ENCODE measurements around the gene PISD.
A peak's percentile ranks its signal among the peaks of the same experiment; 100 is the strongest.

Gene PISD

DNA sequence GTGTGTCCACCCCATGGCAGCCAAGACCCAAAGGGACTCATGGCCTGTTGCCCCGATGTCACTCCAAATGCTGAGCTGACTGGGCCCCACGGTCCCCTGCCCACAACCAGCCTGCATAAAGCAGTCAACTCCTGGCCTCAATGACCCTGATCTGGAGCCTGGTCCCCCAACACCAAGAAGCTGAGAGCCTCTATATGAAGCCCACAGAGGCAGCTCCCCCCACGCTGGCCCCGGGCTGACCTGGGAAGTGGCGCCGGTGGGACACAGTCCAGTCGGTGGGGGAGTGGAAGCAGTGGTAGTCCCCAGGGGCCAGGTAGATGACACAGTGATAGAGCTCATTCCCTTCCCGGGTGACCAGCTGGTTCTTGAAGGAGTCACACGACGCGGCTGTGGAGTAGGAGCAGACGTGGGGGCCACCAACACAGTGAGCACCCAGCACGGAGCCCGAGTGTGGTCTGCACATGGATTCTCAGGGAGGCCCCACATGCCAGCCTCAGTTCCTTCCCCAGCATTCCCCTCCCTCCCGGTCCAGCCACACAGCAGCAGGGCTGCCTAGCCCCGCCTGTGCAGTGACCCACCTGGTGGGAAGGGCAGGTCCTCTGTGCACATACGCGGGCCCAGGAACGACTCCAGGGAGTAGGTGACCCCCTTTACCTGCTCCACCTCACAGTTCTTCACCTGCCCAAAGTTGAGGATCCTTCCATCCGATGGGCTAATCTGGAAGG, 41.1 kb downstream of the PISD start:
- no peaks in the 10 kb centered on the region for H3K27me3 ChIP-seq
- TF ChIP-seq, protein P1, sequence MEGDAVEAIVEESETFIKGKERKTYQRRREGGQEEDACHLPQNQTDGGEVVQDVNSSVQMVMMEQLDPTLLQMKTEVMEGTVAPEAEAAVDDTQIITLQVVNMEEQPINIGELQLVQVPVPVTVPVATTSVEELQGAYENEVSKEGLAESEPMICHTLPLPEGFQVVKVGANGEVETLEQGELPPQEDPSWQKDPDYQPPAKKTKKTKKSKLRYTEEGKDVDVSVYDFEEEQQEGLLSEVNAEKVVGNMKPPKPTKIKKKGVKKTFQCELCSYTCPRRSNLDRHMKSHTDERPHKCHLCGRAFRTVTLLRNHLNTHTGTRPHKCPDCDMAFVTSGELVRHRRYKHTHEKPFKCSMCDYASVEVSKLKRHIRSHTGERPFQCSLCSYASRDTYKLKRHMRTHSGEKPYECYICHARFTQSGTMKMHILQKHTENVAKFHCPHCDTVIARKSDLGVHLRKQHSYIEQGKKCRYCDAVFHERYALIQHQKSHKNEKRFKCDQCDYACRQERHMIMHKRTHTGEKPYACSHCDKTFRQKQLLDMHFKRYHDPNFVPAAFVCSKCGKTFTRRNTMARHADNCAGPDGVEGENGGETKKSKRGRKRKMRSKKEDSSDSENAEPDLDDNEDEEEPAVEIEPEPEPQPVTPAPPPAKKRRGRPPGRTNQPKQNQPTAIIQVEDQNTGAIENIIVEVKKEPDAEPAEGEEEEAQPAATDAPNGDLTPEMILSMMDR (IDR thresholded peaks at IDR 0.05) = no peak
- peaks cover 11 to 13% of the 10 kb centered on the region in 2 experiments for H3K4me1 ChIP-seq (ENCODE audit: control insufficient read depth in 1 of 2, insufficient read depth in 1 of 2, low read depth in 1 of 2, low read length in 1 of 2)
- no peak overlapping the region for H3K4me3 ChIP-seq (ENCODE audit: low read depth in 1 of 2, low read length in 1 of 2)
- no peak overlapping the region for H3K27ac ChIP-seq
- no peaks in the 10 kb centered on the region for H3K9me3 ChIP-seq
- peaks cover 100% of the 10 kb centered on the region for H3K36me3 ChIP-seq

DNA sequence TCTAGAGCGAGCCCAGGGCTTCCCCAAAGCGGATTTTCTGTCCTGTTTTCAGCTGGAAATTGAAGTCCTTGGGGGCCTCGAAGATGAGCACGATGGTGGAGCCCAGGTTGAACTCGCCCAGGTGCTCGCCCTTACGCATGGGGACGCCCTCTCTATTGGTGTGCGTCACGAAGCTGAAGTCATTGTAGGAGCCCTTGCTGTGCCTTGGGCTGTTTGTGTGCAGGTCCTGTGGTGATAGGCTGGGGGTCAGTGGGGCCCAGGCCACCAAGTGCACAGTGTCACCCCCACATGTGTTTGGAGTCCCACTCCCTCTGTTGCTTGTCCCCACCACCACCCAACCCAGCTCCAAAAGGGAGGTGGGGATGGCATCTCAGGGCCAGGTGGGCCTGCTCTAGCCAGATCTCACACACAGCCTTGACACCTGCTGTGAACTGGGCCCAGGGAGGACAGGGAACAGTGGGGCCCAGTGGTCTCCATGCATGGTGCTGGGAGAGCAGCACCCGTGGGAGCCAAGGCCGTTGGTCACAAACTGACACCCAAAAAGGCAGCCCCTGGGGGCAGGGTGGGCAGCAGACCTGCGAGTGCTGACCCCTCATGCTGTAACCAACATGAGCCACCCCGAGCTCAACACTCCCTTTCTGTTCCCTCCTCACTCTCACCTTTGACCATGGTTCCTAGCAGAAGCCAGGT, 42.3 kb downstream of the PISD start:
- H3K27ac ChIP-seq = peak overlapping the region; percentile 18
- TF ChIP-seq, protein P1 (IDR thresholded peaks at IDR 0.05) = no peak
- no peaks in the 10 kb centered on the region for H3K27me3 ChIP-seq
- H3K4me1 ChIP-seq (ENCODE audit: control insufficient read depth in 1 of 2, insufficient read depth in 1 of 2, low read depth in 1 of 2, low read length in 1 of 2) = peaks cover 19 to 23% of the 10 kb centered on the region in 2 experiments
- H3K9me3 ChIP-seq = no peaks in the 10 kb centered on the region
- no peak overlapping the region for H3K4me3 ChIP-seq (ENCODE audit: low read depth in 1 of 2, low read length in 1 of 2)
- H3K36me3 ChIP-seq = peaks cover 95% of the 10 kb centered on the region

DNA sequence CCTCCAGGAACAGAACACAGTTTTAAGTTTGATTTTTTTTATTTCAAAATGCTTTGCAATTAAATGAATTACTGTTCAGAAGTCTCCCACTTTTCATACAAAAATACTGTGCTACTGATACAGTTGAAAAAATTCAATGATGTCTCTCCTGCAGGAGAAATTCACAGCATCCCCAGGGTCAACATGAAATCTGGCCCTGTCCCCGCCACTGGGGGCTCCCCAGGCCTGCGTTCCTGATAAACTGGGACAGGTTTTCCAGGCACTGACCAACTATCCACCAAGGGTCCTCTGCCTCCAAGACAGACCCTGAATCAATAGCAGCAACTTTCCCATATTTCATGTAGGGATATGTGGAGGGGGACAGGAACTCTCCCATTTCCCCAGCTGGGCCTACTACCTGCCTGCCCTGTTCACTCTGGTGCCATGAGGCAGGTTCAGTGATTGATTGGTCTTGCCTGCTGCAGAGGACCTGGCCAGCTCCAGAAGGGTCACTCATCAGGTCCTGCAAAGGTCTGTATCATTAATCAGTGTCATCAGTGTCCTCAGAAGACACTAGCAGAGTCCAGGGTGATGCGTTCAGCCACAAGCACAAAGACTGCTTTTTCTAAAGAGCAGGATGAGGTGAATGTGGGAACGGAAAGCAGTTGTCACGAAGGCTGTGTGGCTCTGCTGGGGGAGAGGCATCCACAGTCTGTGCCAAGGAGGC, 43.4 kb downstream of the PISD start:
- peak overlapping the region; percentile 18 for H3K27ac ChIP-seq
- no peaks in the 10 kb centered on the region for H3K27me3 ChIP-seq
- no peaks in the 10 kb centered on the region for H3K9me3 ChIP-seq
- TF ChIP-seq, protein P1 (IDR thresholded peaks at IDR 0.05) = no peak
- H3K4me1 ChIP-seq (ENCODE audit: control insufficient read depth in 1 of 2, insufficient read depth in 1 of 2, low read depth in 1 of 2, low read length in 1 of 2) = peaks cover 19 to 23% of the 10 kb centered on the region in 2 experiments
- peaks cover 95% of the 10 kb centered on the region for H3K36me3 ChIP-seq
- H3K4me3 ChIP-seq (ENCODE audit: low read depth in 1 of 2, low read length in 1 of 2) = no peak overlapping the region

DNA sequence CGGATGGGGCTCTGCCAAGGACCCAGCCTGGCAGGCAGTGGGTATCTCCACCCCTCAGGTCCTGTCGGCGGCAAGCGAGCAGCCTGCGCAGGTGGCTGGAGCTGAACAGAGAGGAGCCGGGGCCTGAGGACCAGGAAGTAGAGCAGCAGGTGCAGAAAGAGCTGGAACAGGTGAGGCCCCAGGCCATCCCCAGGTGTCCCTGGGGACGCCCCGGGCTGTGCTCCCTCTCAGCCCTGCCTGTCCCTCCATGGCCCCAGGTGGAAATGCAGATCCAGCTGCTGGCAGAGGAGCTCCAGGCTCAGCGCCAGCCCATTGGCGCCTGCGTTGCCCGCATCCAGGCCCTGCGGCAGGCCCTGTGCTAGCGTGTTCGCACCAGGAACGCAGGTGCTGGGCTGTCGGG, 44.0 kb downstream of the PISD start:
- TF ChIP-seq, protein P1 (IDR thresholded peaks at IDR 0.05) = no peak
- peaks cover 95% of the 10 kb centered on the region for H3K36me3 ChIP-seq
- peaks cover 19 to 23% of the 10 kb centered on the region in 2 experiments for H3K4me1 ChIP-seq (ENCODE audit: control insufficient read depth in 1 of 2, insufficient read depth in 1 of 2, low read depth in 1 of 2, low read length in 1 of 2)
- no peak overlapping the region for H3K4me3 ChIP-seq (ENCODE audit: low read depth in 1 of 2, low read length in 1 of 2)
- no peaks in the 10 kb centered on the region for H3K27me3 ChIP-seq
- H3K9me3 ChIP-seq = no peaks in the 10 kb centered on the region
- peak overlapping the region; percentile 76 for H3K27ac ChIP-seq

DNA sequence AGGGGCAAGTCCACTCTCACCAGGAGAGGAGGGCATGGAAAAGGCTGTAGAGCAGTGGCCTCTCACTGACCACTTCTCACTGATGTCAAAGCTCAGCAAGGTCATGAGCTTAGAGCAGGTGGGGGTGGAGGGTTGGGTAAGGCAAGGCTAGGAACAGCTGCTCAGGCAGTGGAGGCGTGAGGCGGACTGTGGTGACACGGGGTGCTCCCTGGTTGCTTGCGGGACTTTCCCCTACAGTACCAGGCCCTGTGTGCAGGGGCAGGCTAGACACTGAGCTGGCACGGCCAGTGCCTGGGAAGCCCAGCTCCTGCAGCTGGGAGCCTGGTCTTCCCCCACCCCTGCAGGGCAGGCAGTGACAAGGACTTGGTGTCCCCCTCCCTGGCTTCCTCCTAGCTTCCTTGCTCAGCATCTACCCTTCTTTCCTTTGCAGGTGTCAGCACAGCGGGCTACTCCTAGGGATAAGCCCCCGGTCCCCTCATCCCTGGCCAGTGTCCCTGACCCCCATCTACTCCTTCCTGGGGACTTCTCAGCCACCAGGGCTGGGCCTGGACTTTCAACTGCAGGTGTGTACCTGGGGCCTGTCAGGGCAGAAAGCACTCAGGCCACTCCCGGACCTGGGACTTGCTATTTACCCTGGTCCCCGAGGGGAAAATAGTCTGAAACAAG, 45.6 kb downstream of the PISD start:
- Histone ChIP-seq H3K27me3 (no peaks in the 10 kb centered on the region), H3K4me3 (ENCODE audit: low read depth in 1 of 2, low read length in 1 of 2) (no peak overlapping the region), H3K4me1 (ENCODE audit: control insufficient read depth in 1 of 2, insufficient read depth in 1 of 2, low read depth in 1 of 2, low read length in 1 of 2) (peaks cover 19 to 23% of the 10 kb centered on the region in 2 experiments), H3K27ac (peak overlapping the region; percentile 76), H3K36me3 (peaks cover 91% of the 10 kb centered on the region), H3K9me3 (no peaks in the 10 kb centered on the region)
- TF ChIP-seq, protein P1 (IDR thresholded peaks at IDR 0.05) = no peak

Data from neutrophil (primary cell).